Dermis blood vessel endothelial cell (primary cell): ENCODE results near the gene SORCS3. TPM values are rescaled to one million over a fixed set of nuclear protein-coding genes. Genes with fewer than 3 reads are reported as not detected.

ENCODE experiments used
- DNase-seq: peaks from one replicate; pipeline ENCODE4 v3.0.0; 2010
- total RNA-seq: library from RNA; depleted of rRNA; stranded (reverse); fragments of >200 nt; gene quantifications from 2 replicates; pipeline ENCODE4 v1.2.3, GENCODE V29; 2014

The SORCS3 gene
- total RNA-seq, 1 donor from 2014 or later = not detected

- DNase-seq = no peak
Observed at GRCh38 chr10:104646146-104646545, 5.1 kb downstream of the SORCS3 start.

- DNase-seq = no peak
Observed at GRCh38 chr10:104648421-104648820, 7.3 kb downstream of the SORCS3 start.

- no peak for DNase-seq
Observed at GRCh38 chr10:104650072-104650471, 9.0 kb downstream of the SORCS3 start.

GRCh38 chr10:104650635-104651331 lies 9.7 kb downstream of the SORCS3 start:
- DNase-seq = no peak

- no peak for DNase-seq
Observed at GRCh38 chr10:104657036-104657435, 15.9 kb downstream of the SORCS3 start.

- DNase-seq = no peak
Observed at GRCh38 chr10:104657457-104657856, 16.4 kb downstream of the SORCS3 start.

- no peak for DNase-seq
Observed at GRCh38 chr10:104658067-104658466, 17.0 kb downstream of the SORCS3 start.

- no peak for DNase-seq
Observed at GRCh38 chr10:104659809-104660208, 18.7 kb downstream of the SORCS3 start.

- no peak for DNase-seq
Observed at GRCh38 chr10:104663076-104663475, 22.0 kb downstream of the SORCS3 start.

GRCh38 chr10:104663563-104663962 lies 22.5 kb downstream of the SORCS3 start:
- no peak for DNase-seq

- DNase-seq = no peak
Observed at GRCh38 chr10:104664205-104664604, 23.1 kb downstream of the SORCS3 start.

- no peak for DNase-seq
Observed at GRCh38 chr10:104665174-104665573, 24.1 kb downstream of the SORCS3 start.

GRCh38 chr10:104666106-104666505 lies 25.0 kb downstream of the SORCS3 start:
- DNase-seq = no peak

- DNase-seq = no peak
Observed at GRCh38 chr10:104676874-104677273, 35.8 kb downstream of the SORCS3 start.

GRCh38 chr10:104678658-104679057 lies 37.6 kb downstream of the SORCS3 start:
- no peak for DNase-seq

- no peak for DNase-seq
Observed at GRCh38 chr10:104680467-104681401, 39.6 kb downstream of the SORCS3 start.

GRCh38 chr10:104681485-104681884 lies 40.4 kb downstream of the SORCS3 start:
- no peak for DNase-seq

- no peak for DNase-seq
Observed at GRCh38 chr10:104683567-104683966, 42.5 kb downstream of the SORCS3 start.

- DNase-seq = no peak
Observed at GRCh38 chr10:104686829-104687228, 45.7 kb downstream of the SORCS3 start.

- no peak for DNase-seq
Observed at GRCh38 chr10:104688251-104689042, 47.4 kb downstream of the SORCS3 start.

- DNase-seq = no peak
Observed at GRCh38 chr10:104689105-104689504, 48.0 kb downstream of the SORCS3 start.

- no peak for DNase-seq
Observed at GRCh38 chr10:104689547-104689946, 48.5 kb downstream of the SORCS3 start.

GRCh38 chr10:104690101-104690500 lies 49.0 kb downstream of the SORCS3 start:
- DNase-seq = no peak
